HepG2 (cell line): ENCODE results near the gene KDM3A. TPM values are rescaled to one million over a fixed set of nuclear protein-coding genes. Genes with fewer than 3 reads are reported as not detected.

Source experiments
- ATAD3A ChIP-seq: sonication (generic); formaldehyde crosslinking; IDR thresholded peaks from 2 replicates; pipeline ENCODE4 v1.4.0; 2020; ENCODE audit warnings: missing genetic modification reagents
- CC2D1A ChIP-seq: sonication (generic); formaldehyde crosslinking; IDR thresholded peaks from 2 replicates; pipeline ENCODE4 v1.8.1; 2023; ENCODE audit warnings: mild to moderate bottlenecking, missing genetic modification reagents
- CENPT ChIP-seq: sonication (generic); formaldehyde crosslinking; IDR thresholded peaks from 2 replicates; pipeline ENCODE4 v1.8.0; 2022; ENCODE audit warnings: low read depth, mild to moderate bottlenecking, moderate library complexity, missing genetic modification reagents
- DMTF1 ChIP-seq: sonication (generic); formaldehyde crosslinking; IDR thresholded peaks from 2 replicates; pipeline ENCODE4 v1.4.0; 2020; ENCODE audit warnings: mild to moderate bottlenecking, missing genetic modification reagents
- DPF2 ChIP-seq: sonication (generic); formaldehyde crosslinking; IDR thresholded peaks from 2 replicates; pipeline ENCODE4 v1.4.0; 2020; ENCODE audit warnings: mild to moderate bottlenecking, low read depth, missing genetic modification reagents, borderline replicate concordance
- HNF1B ChIP-seq: sonication (generic); formaldehyde crosslinking; IDR thresholded peaks from 2 replicates; pipeline ENCODE4 v1.5.1; 2020; ENCODE audit warnings: mild to moderate bottlenecking, moderate library complexity, missing genetic modification reagents
- JARID2 ChIP-seq: sonication (generic); formaldehyde crosslinking; IDR thresholded peaks from 2 replicates; pipeline ENCODE4 v1.8.1; 2023; ENCODE audit warnings: missing genetic modification reagents, inconsistent platforms; ENCODE audit not compliant: insufficient replicate concordance
- MED13 ChIP-seq: sonication (generic); formaldehyde crosslinking; IDR thresholded peaks from 2 replicates; pipeline ENCODE4 v1.5.0; 2020; ENCODE audit warnings: missing genetic modification reagents
- MTERF4 ChIP-seq: sonication (generic); formaldehyde crosslinking; IDR thresholded peaks from 2 replicates; pipeline ENCODE4 v1.8.0; 2023; ENCODE audit warnings: mild to moderate bottlenecking, missing genetic modification reagents
- NR2F2 ChIP-seq: IDR thresholded peaks from 2 replicates; pipeline ENCODE4 v1.6.1; 2012; ENCODE audit warnings: low read depth, inconsistent platforms, borderline replicate concordance
- PTBP1 ChIP-seq: fragments of 200-400 bp; formaldehyde crosslinking; IDR thresholded peaks from 2 replicates; pipeline ENCODE4 v1.6.1; 2018; ENCODE audit warnings: low read length, low read depth; ENCODE audit not compliant: poor library complexity, severe bottlenecking
- RAD51 ChIP-seq: fragments of 450-650 bp; IDR thresholded peaks from 2 replicates; pipeline ENCODE4 v1.6.1; 2016; ENCODE audit warnings: borderline replicate concordance
- SATB2 ChIP-seq: sonication (generic); formaldehyde crosslinking; IDR thresholded peaks from 2 replicates; pipeline ENCODE4 v1.5.0; 2020; ENCODE audit warnings: missing genetic modification reagents
- ZBTB1 ChIP-seq: sonication (generic); formaldehyde crosslinking; IDR thresholded peaks from 2 replicates; pipeline ENCODE4 v1.4.0; 2020; ENCODE audit warnings: missing genetic modification reagents, borderline replicate concordance
- ZFP36 ChIP-seq: fragments of 150-350 bp; IDR thresholded peaks from 2 replicates; pipeline ENCODE4 v1.6.1; 2018; ENCODE audit warnings: borderline replicate concordance, low read length, low read depth; ENCODE audit not compliant: partially characterized antibody
- ZNF138 ChIP-seq: sonication (generic); formaldehyde crosslinking; IDR thresholded peaks from 2 replicates; pipeline ENCODE4 v1.5.0; 2020; ENCODE audit warnings: mild to moderate bottlenecking, low read depth, missing genetic modification reagents
- ZNF275 ChIP-seq: sonication (generic); formaldehyde crosslinking; IDR thresholded peaks from 2 replicates; pipeline ENCODE4 v1.8.0; 2022; ENCODE audit warnings: missing genetic modification reagents, mild to moderate bottlenecking, inconsistent platforms, borderline replicate concordance
- ZNF343 ChIP-seq: sonication (generic); formaldehyde crosslinking; IDR thresholded peaks from 2 replicates; pipeline ENCODE4 v1.4.0; 2020; ENCODE audit warnings: mild to moderate bottlenecking, missing genetic modification reagents
- ZNF557 ChIP-seq: sonication (generic); formaldehyde crosslinking; IDR thresholded peaks from 2 replicates; pipeline ENCODE4 v1.4.0; 2020; ENCODE audit warnings: missing genetic modification reagents
- ZNF558 ChIP-seq: sonication (generic); formaldehyde crosslinking; IDR thresholded peaks from 2 replicates; pipeline ENCODE4 v1.9.0; 2022; ENCODE audit warnings: mild to moderate bottlenecking, missing genetic modification reagents, borderline replicate concordance
- ZNF660 ChIP-seq: sonication (generic); formaldehyde crosslinking; IDR thresholded peaks from 2 replicates; pipeline ENCODE4 v1.5.1; 2020; ENCODE audit warnings: mild to moderate bottlenecking, low read depth, missing genetic modification reagents, borderline replicate concordance
- ZNF678 ChIP-seq: sonication (generic); formaldehyde crosslinking; IDR thresholded peaks from 2 replicates; pipeline ENCODE4 v1.4.0; 2020; ENCODE audit warnings: mild to moderate bottlenecking, missing genetic modification reagents
- ZNF816 ChIP-seq: sonication (generic); formaldehyde crosslinking; IDR thresholded peaks from 2 replicates; pipeline ENCODE4 v1.8.0; 2022; ENCODE audit warnings: missing genetic modification reagents, mild to moderate bottlenecking, borderline replicate concordance
- ZSCAN25 ChIP-seq: sonication (generic); formaldehyde crosslinking; IDR thresholded peaks from 2 replicates; pipeline ENCODE4 v1.8.0; 2022; ENCODE audit warnings: mild to moderate bottlenecking, missing genetic modification reagents
- polyA plus RNA-seq, 8 experiments: library from polyadenylated mRNA; depleted of rRNA in 3 of 8; stranded (reverse) in 7 of 8; unstranded in 1 of 8; fragments of >200 nt; fragmentation: Illumina TruSeq in 4 of 8; extraction: Trizol in 4 of 8; gene quantifications; 2 replicates each; pipeline versions ENCODE4 v1.2.1 to v1.2.3, GENCODE V29; 2011 to 2016; ENCODE audit warnings: low read depth in 4 of 8, missing spikeins in 1 of 8, mixed read lengths in 1 of 8; ENCODE audit not compliant: insufficient read depth in 1 of 8
- total RNA-seq, 5 experiments: library from RNA; depleted of rRNA; stranded (reverse); fragments of >200 nt; fragmentation: Illumina TruSeq; extraction: Trizol; gene quantifications; 2 replicates each; pipeline ENCODE4 v1.2.3, GENCODE V29; 2016; ENCODE audit warnings: low read depth in 1 of 5

The KDM3A gene
- total and polyA plus RNA-seq, 2 of the 13 experiments (the other 11 are each of a cell fraction or from before 2014, with no cell fraction given), result 21.0 to 70.2 TPM

GRCh38 chr2:86440631-86441391, at the start of gene KDM3A (continued):
- TF ChIP-seq MTERF4 (CRISPR knock-in tag) (peak; percentile 100), NR2F2 (no peak), ZNF275 (CRISPR knock-in tag) (peak; percentile 100), HNF1B (peak; percentile 95), ZNF816 (CRISPR knock-in tag) (peak; percentile 100), RAD51 (peak; percentile 53; the same call in 1 of the 2 replicates), ATAD3A (CRISPR knock-in tag) (no peak), CC2D1A (peak; percentile 91), JARID2 (CRISPR knock-in tag) (peak; percentile 82), ZSCAN25 (CRISPR knock-in tag) (peak; percentile 97), DMTF1 (CRISPR knock-in tag) (0 out of 2 replicates have a peak, but pooled peaks have one; percentile 78), ZFP36 (no peak), MED13 (peak; percentile 80; the same call in 1 of the 2 replicates), ZNF138 (CRISPR knock-in tag) (peak; percentile 99), ZBTB1 (CRISPR knock-in tag) (peak; percentile 16; the same call in 1 of the 2 replicates), SATB2 (CRISPR knock-in tag) (peak; percentile 99), PTBP1 (peak; percentile 91), ZNF343 (CRISPR knock-in tag) (peak; percentile 88; the same call in 1 of the 2 replicates), DPF2 (CRISPR knock-in tag) (no peak), ZNF660 (no peak; the same call in 1 of the 2 replicates), CENPT (0 out of 2 replicates have a peak, but pooled peaks have one; percentile 87), ZNF558 (peak; percentile 96; the same call in 1 of the 2 replicates), ZNF678 (CRISPR knock-in tag) (peak; percentile 99), ZNF557 (CRISPR knock-in tag) (peak; percentile 99)
